CD8-positive, alpha-beta memory T cell (primary cell): Measurements from ENCODE around the gene SETD7. TPM values are rescaled to one million over a fixed set of nuclear protein-coding genes. Genes with fewer than 3 reads are reported as not detected.

Experiments
- CTCF ChIA-PET: fragments of 350-600 bp; sonication (Branson Sonifier 250); formaldehyde crosslinking; loops from one replicate; lab custom pipeline; 2021; ENCODE audit warnings: antibody characterized with exemption; lab: Charles Lee
- POLR2A ChIA-PET: fragments of 350-600 bp; sonication (Branson Sonifier 250); formaldehyde crosslinking; loops from one replicate; lab custom pipeline; 2021; ENCODE audit warnings: antibody characterized with exemption; lab: Charles Lee
- DNase-seq, 5 donors: peaks; one replicate each; pipeline versions ENCODE4 v3.0.0 to v3.0.0-alpha.2; 2020 to 2022; ENCODE audit warnings: mixed read lengths in 1 of 5
- H3K27ac ChIP-seq: one replicate; pipeline ENCODE4 v1.7.0; 2013; ENCODE audit warnings: low read depth, mild to moderate bottlenecking, low read length, moderate library complexity
- H3K27me3 ChIP-seq: 2 replicates; pipeline ENCODE4 v1.7.0; 2013; ENCODE audit warnings: low read length, mild to moderate bottlenecking; ENCODE audit not compliant: insufficient read depth, poor library complexity, severe bottlenecking
- H3K36me3 ChIP-seq: 2 replicates; pipeline ENCODE4 v1.7.0; 2013; ENCODE audit warnings: mild to moderate bottlenecking, low read length, moderate library complexity; ENCODE audit not compliant: insufficient read depth
- H3K4me1 ChIP-seq: 2 replicates; pipeline ENCODE4 v1.7.0; 2013; ENCODE audit warnings: mild to moderate bottlenecking, low read length, moderate library complexity; ENCODE audit not compliant: insufficient read depth
- H3K4me3 ChIP-seq: 2 replicates; pipeline ENCODE4 v1.7.0; 2013; ENCODE audit warnings: mild to moderate bottlenecking, low read length
- H3K9me3 ChIP-seq: 2 replicates; pipeline ENCODE4 v1.7.0; 2013; ENCODE audit warnings: mild to moderate bottlenecking, low read length
- H3K27ac Mint-ChIP-seq, 8 donors: one replicate each; pipeline ENCODE4 v1.8.0; 2020 to 2021; ENCODE audit warnings: mixed read lengths in 8 of 8, mild to moderate bottlenecking in 6 of 8, inconsistent platforms in 3 of 8, moderate library complexity in 3 of 8
- H3K27me3 Mint-ChIP-seq, 2 donors: one replicate each; pipeline ENCODE4 v1.8.0; 2020 to 2021; ENCODE audit warnings: mixed read lengths in 2 of 2, mild to moderate bottlenecking in 1 of 2, moderate library complexity in 1 of 2
- H3K36me3 Mint-ChIP-seq, 3 donors: one replicate each; pipeline ENCODE4 v1.8.0; 2020 to 2021; ENCODE audit warnings: mixed read lengths in 3 of 3, inconsistent platforms in 1 of 3, mild to moderate bottlenecking in 1 of 3
- H3K4me1 Mint-ChIP-seq, 3 donors: one replicate each; pipeline ENCODE4 v1.8.0; 2020 to 2021; ENCODE audit warnings: mixed read lengths in 3 of 3, inconsistent platforms in 1 of 3, mild to moderate bottlenecking in 1 of 3
- H3K4me3 Mint-ChIP-seq, 7 donors: one replicate each; pipeline ENCODE4 v1.8.0; 2020 to 2021; ENCODE audit warnings: mixed read lengths in 7 of 7, mild to moderate bottlenecking in 6 of 7, moderate library complexity in 4 of 7, inconsistent platforms in 2 of 7
- H3K9me3 Mint-ChIP-seq, 5 donors: one replicate each; pipeline ENCODE4 v1.8.0; 2020 to 2022; ENCODE audit warnings: mixed read lengths in 5 of 5, mild to moderate bottlenecking in 3 of 5, moderate library complexity in 2 of 5, inconsistent platforms in 1 of 5
- polyA plus RNA-seq: library from polyadenylated mRNA; unstranded; fragments of 300-500 nt; fragmentation: Illumina TruSeq; gene quantifications from one replicate; pipeline ENCODE4 v1.2.3, GENCODE V29; 2021
- total RNA-seq, 2 experiments: library from RNA; stranded (reverse); gene quantifications; one replicate each; pipeline ENCODE4 v1.2.3, GENCODE V29; 2021

The SETD7 gene
- total and polyA plus RNA-seq, 3 experiments from 2014 or later, result 2.0 to 17.0 (median 15.2) TPM

GRCh38 chr4:139457318-139457717, 98.7 kb downstream of the SETD7 start:
- no peaks in the 10 kb centered on the region for H3K9me3 Mint-ChIP-seq
- no peak overlapping the region for H3K27ac ChIP-seq
- H3K27me3 Mint-ChIP-seq, result peaks cover 0 to 2% of the 10 kb centered on the region in 2 donors
- ChIA-PET CTCF (no interaction called here), POLR2A (interaction anchor here (1.0 kb wide), 1 partner anchor 156 kb away, joined by 3 read pairs; the partner anchor contains the start of gene NAA15)
- H3K4me3 Mint-ChIP-seq, result peak overlapping the region in 2 of 7 donors; percentile 25 to 82
- no peak for DNase-seq
- no peaks in the 10 kb centered on the region for H3K9me3 ChIP-seq
- no peak overlapping the region for H3K4me3 ChIP-seq
- H3K4me1 ChIP-seq, result peaks cover 48% of the 10 kb centered on the region
- H3K27me3 ChIP-seq, result no peaks in the 10 kb centered on the region
- peaks cover 0 to 31% (median 5%) of the 10 kb centered on the region in 3 donors for H3K36me3 Mint-ChIP-seq
- no peaks in the 10 kb centered on the region for H3K36me3 ChIP-seq
- peak overlapping the region in 3 of 8 donors; percentile 10 to 70 (median 34) for H3K27ac Mint-ChIP-seq
- peaks cover 72 to 82% (median 79%) of the 10 kb centered on the region in 3 donors for H3K4me1 Mint-ChIP-seq

GRCh38 chr4:139455126-139455538, 100.9 kb downstream of the SETD7 start:
- peaks cover 0 to 22% (median 4%) of the 10 kb centered on the region in 3 donors for H3K36me3 Mint-ChIP-seq
- peak overlapping the region; percentile 87 to 99 (median 96) for H3K4me3 Mint-ChIP-seq
- Histone ChIP-seq H3K27me3 (no peaks in the 10 kb centered on the region), H3K4me3 (peak overlapping the region; percentile 92), H3K27ac (no peak overlapping the region), H3K36me3 (no peaks in the 10 kb centered on the region), H3K4me1 (peaks cover 53% of the 10 kb centered on the region), H3K9me3 (no peaks in the 10 kb centered on the region)
- ChIA-PET POLR2A (interaction anchor here (2.5 kb wide), 1 partner anchor 101 kb away, joined by 31 read pairs; the partner anchor contains the start of gene SETD7), CTCF (no interaction called here)
- no peak for DNase-seq
- H3K4me1 Mint-ChIP-seq, result peaks cover 76 to 77% (median 76%) of the 10 kb centered on the region in 3 donors
- H3K27me3 Mint-ChIP-seq, result peaks cover 0 to 2% of the 10 kb centered on the region in 2 donors
- no peaks in the 10 kb centered on the region for H3K9me3 Mint-ChIP-seq
- H3K27ac Mint-ChIP-seq, result peak overlapping the region; percentile 72 to 99 (median 96)

GRCh38 chr4:139454111-139455045, 101.6 kb downstream of the SETD7 start, which contains the start of gene RAB33B:
RAB33B (plus strand) TSS chr4:139454121; CDS start chr4:139454196, 75 bp downstream.
- H3K4me3 ChIP-seq, result peak within 1 kb of the TSS; percentile 92
- H3K27ac ChIP-seq, result peak within 1 kb of the TSS; percentile 96
- POLR2A ChIA-PET, result interaction anchor here (0.6 to 2.5 kb wide), 2 partner anchors 102 to 164 kb away, joined by 3 to 31 read pairs; partner anchors contain the start of gene SETD7
- H3K36me3 ChIP-seq, result no peaks in the 10 kb centered on the region
- CTCF ChIA-PET, result interaction anchor here (1.2 to 2.0 kb wide), 3 partner anchors 9 to 106 kb away, joined by 3 to 7 read pairs (median 6); no protein-coding TSS in a partner anchor
- H3K27ac Mint-ChIP-seq, result peak within 1 kb of the TSS; percentile 98 to 99 (median 99)
- no peak for DNase-seq
- peaks cover 0 to 17% (median 0%) of the 10 kb centered on the region in 3 donors for H3K36me3 Mint-ChIP-seq
- H3K27me3 ChIP-seq, result no peaks in the 10 kb centered on the region
- H3K4me1 ChIP-seq, result peaks cover 53% of the 10 kb centered on the region
- peaks cover 70 to 73% (median 70%) of the 10 kb centered on the region in 3 donors for H3K4me1 Mint-ChIP-seq
- H3K27me3 Mint-ChIP-seq, result peaks cover 0 to 2% of the 10 kb centered on the region in 2 donors
- H3K9me3 ChIP-seq, result no peaks in the 10 kb centered on the region
- H3K4me3 Mint-ChIP-seq, result peak within 1 kb of the TSS; percentile 87 to 99 (median 96)
- no peaks in the 10 kb centered on the region for H3K9me3 Mint-ChIP-seq

GRCh38 chr4:139453371-139454110, 102.5 kb downstream of the SETD7 start:
- ChIA-PET POLR2A (interaction anchor here (0.8 to 2.5 kb wide), 5 partner anchors 103 to 920 kb away, joined by 3 to 31 read pairs (median 9); partner anchors contain the start of genes NAA15, NDUFC1, SCOC and SETD7), CTCF (interaction anchor here (0.7 to 2.0 kb wide), 12 partner anchors 9 to 423 kb away, joined by 3 to 7 read pairs (median 4); partner anchors contain the start of gene SETD7)
- H3K9me3 ChIP-seq, result no peaks in the 10 kb centered on the region
- Mint-ChIP-seq H3K4me3 (peak overlapping the region; percentile 87 to 99 (median 96)), H3K9me3 (no peaks in the 10 kb centered on the region), H3K36me3 (peaks cover 0 to 14% (median 0%) of the 10 kb centered on the region in 3 donors), H3K27ac (peak overlapping the region; percentile 98 to 99 (median 99)), H3K4me1 (peaks cover 61 to 65% (median 61%) of the 10 kb centered on the region in 3 donors), H3K27me3 (peaks cover 0 to 2% of the 10 kb centered on the region in 2 donors)
- no peaks in the 10 kb centered on the region for H3K27me3 ChIP-seq
- H3K4me3 ChIP-seq, result peak overlapping the region; percentile 92
- H3K36me3 ChIP-seq, result no peaks in the 10 kb centered on the region
- H3K4me1 ChIP-seq, result peaks cover 51% of the 10 kb centered on the region
- H3K27ac ChIP-seq, result peak overlapping the region; percentile 96
- DNase-seq, result peak; percentile 94 to 98 (median 97)

- peak overlapping the region; percentile 96 for H3K27ac ChIP-seq
- CTCF ChIA-PET, result interaction anchor here (0.7 to 2.0 kb wide), 12 partner anchors 8 to 422 kb away, joined by 3 to 7 read pairs (median 4); partner anchors contain the start of gene SETD7
- peak overlapping the region; percentile 98 to 99 (median 99) for H3K27ac Mint-ChIP-seq
- POLR2A ChIA-PET, result interaction anchor here (0.8 to 2.5 kb wide), 5 partner anchors 103 to 920 kb away, joined by 3 to 31 read pairs (median 9); partner anchors contain the start of genes NAA15, NDUFC1, SCOC and SETD7
- no peaks in the 10 kb centered on the region for H3K9me3 ChIP-seq
- H3K4me3 Mint-ChIP-seq, result peak overlapping the region; percentile 87 to 99 (median 96)
- peaks cover 56 to 60% (median 57%) of the 10 kb centered on the region in 3 donors for H3K4me1 Mint-ChIP-seq
- H3K4me1 ChIP-seq, result peaks cover 46% of the 10 kb centered on the region
- no peaks in the 10 kb centered on the region for H3K9me3 Mint-ChIP-seq
- DNase-seq, result peak in 4 of 5 donors; percentile 55 to 85 (median 70)
- H3K36me3 ChIP-seq, result no peaks in the 10 kb centered on the region
- H3K27me3 ChIP-seq, result no peaks in the 10 kb centered on the region
- H3K27me3 Mint-ChIP-seq, result peaks cover 0 to 2% of the 10 kb centered on the region in 2 donors
- peak overlapping the region; percentile 92 for H3K4me3 ChIP-seq
- peaks cover 0 to 14% (median 0%) of the 10 kb centered on the region in 3 donors for H3K36me3 Mint-ChIP-seq
Observed at GRCh38 chr4:139453041-139453370, 103.0 kb downstream of the SETD7 start.

GRCh38 chr4:139451997-139452396, 104.0 kb downstream of the SETD7 start:
- H3K36me3 Mint-ChIP-seq, result peaks cover 0 to 14% (median 0%) of the 10 kb centered on the region in 3 donors
- H3K4me1 Mint-ChIP-seq, result peaks cover 46 to 49% (median 48%) of the 10 kb centered on the region in 3 donors
- POLR2A ChIA-PET, result no interaction called here
- no peak for DNase-seq
- no peaks in the 10 kb centered on the region for H3K27me3 ChIP-seq
- peaks cover 0 to 2% of the 10 kb centered on the region in 2 donors for H3K27me3 Mint-ChIP-seq
- peaks cover 37% of the 10 kb centered on the region for H3K4me1 ChIP-seq
- H3K9me3 Mint-ChIP-seq, result no peaks in the 10 kb centered on the region
- no peak overlapping the region for H3K27ac ChIP-seq
- H3K27ac Mint-ChIP-seq, result peak overlapping the region; percentile 11 to 99 (median 99)
- no peaks in the 10 kb centered on the region for H3K36me3 ChIP-seq
- H3K4me3 ChIP-seq, result no peak overlapping the region
- no peaks in the 10 kb centered on the region for H3K9me3 ChIP-seq
- CTCF ChIA-PET, result interaction anchor here (1.8 kb wide), 1 partner anchor 10 kb away, joined by 4 read pairs; no protein-coding TSS in a partner anchor
- H3K4me3 Mint-ChIP-seq, result peak overlapping the region in 2 of 7 donors; percentile 87 to 97

- Histone ChIP-seq H3K4me1 (peaks cover 23% of the 10 kb centered on the region), H3K4me3 (no peak overlapping the region), H3K9me3 (no peaks in the 10 kb centered on the region), H3K27me3 (no peaks in the 10 kb centered on the region), H3K36me3 (no peaks in the 10 kb centered on the region), H3K27ac (no peak overlapping the region)
- peaks cover 0 to 14% (median 3%) of the 10 kb centered on the region in 3 donors for H3K36me3 Mint-ChIP-seq
- no peak for DNase-seq
- no peak overlapping the region for H3K4me3 Mint-ChIP-seq
- ChIA-PET CTCF (no interaction called here), POLR2A (no interaction called here)
- peaks cover 32 to 36% (median 34%) of the 10 kb centered on the region in 3 donors for H3K4me1 Mint-ChIP-seq
- peaks cover 0 to 2% of the 10 kb centered on the region in 2 donors for H3K27me3 Mint-ChIP-seq
- H3K9me3 Mint-ChIP-seq, result no peaks in the 10 kb centered on the region
- H3K27ac Mint-ChIP-seq, result peak overlapping the region in 2 of 8 donors; percentile 66
Observed at GRCh38 chr4:139450586-139450985, 105.4 kb downstream of the SETD7 start.
